Panc1 (cell line): ENCODE data around the gene SGIP1. TPM values are rescaled to one million over a fixed set of nuclear protein-coding genes. Genes with fewer than 3 reads are reported as not detected.

ENCODE experiments used
- ATAC-seq: fragments of 200-7000 bp; cut with Tn5 transposase; 2 replicates; pipeline ENCODE4 v1.9.1; 2020; ENCODE audit warnings: mild to moderate bottlenecking, moderate library complexity
- BruUV-seq: library from RNA; stranded (reverse); fragments of 400-500 nt; replicated peaks from 2 replicates; lab custom pipeline; 2021; lab: Mats Ljungman, UMichigan
- CTCF ChIA-PET: fragments of 300-600 bp; sonication (Branson Sonifier 250); formaldehyde crosslinking; loops from one replicate; lab custom pipeline; 2022; ENCODE audit warnings: antibody characterized with exemption; lab: Charles Lee
- POLR2A ChIA-PET: fragments of 300-600 bp; sonication (Branson Sonifier 250); formaldehyde crosslinking; loops from one replicate; lab custom pipeline; 2022; ENCODE audit warnings: antibody characterized with exemption; lab: Charles Lee
- DNase-seq: peaks from one replicate; pipeline ENCODE4 v3.0.0-alpha.2; 2010; ENCODE audit warnings: low read depth, low spot score
- H3K27ac ChIP-seq: 2 replicates; pipeline ENCODE4 v1.5.1; 2011; ENCODE audit warnings: mild to moderate bottlenecking, low read length, inconsistent platforms
- H3K27me3 ChIP-seq: fragments of 200-500 bp; sonication (Bioruptor generic); 2 replicates; pipeline ENCODE4 v1.6.0; 2014; ENCODE audit warnings: low read length, inconsistent platforms; ENCODE audit not compliant: control insufficient read depth, insufficient read depth
- H3K36me3 ChIP-seq: fragments of 200-500 bp; sonication (Bioruptor generic); 2 replicates; pipeline ENCODE4 v1.5.1; 2014; ENCODE audit warnings: inconsistent platforms, mild to moderate bottlenecking, low read length, moderate library complexity; ENCODE audit not compliant: control insufficient read depth, insufficient read depth
- H3K4me1 ChIP-seq: 2 replicates; pipeline ENCODE4 v1.5.1; 2011; ENCODE audit warnings: inconsistent platforms, mild to moderate bottlenecking, low read length, moderate library complexity; ENCODE audit not compliant: control insufficient read depth, insufficient read depth
- H3K4me3 ChIP-seq, 2 experiments: 2 replicates each; pipeline ENCODE4 v1.5.1; 2011 to 2012; ENCODE audit warnings: low read depth in 2 of 2, low read length in 2 of 2, mild to moderate bottlenecking in 2 of 2, inconsistent platforms in 1 of 2, moderate library complexity in 1 of 2
- H3K9me3 ChIP-seq: fragments of 200-500 bp; sonication (Bioruptor generic); 2 replicates; pipeline ENCODE4 v1.5.1; 2014; ENCODE audit warnings: low read depth, mild to moderate bottlenecking, inconsistent platforms, low read length, moderate library complexity; ENCODE audit not compliant: control insufficient read depth, insufficient read depth
- CTCF ChIP-seq: fragments of 450-650 bp; IDR thresholded peaks from 2 replicates; pipeline ENCODE4 v1.5.1; 2017; ENCODE audit warnings: mild to moderate bottlenecking
- POLR2AphosphoS5 ChIP-seq: IDR thresholded peaks from 2 replicates; pipeline ENCODE4 v1.6.1; 2012; ENCODE audit warnings: mild to moderate bottlenecking, low read depth, low read length, moderate library complexity
- REST ChIP-seq, 2 experiments: IDR thresholded peaks; 2 replicates each; pipeline ENCODE4 v1.6.1; 2011 to 2012; ENCODE audit warnings: low read depth in 2 of 2, control low read depth in 1 of 2, low read length in 1 of 2, mild to moderate bottlenecking in 1 of 2, moderate library complexity in 1 of 2; ENCODE audit not compliant: insufficient read depth in 1 of 2
- SIN3A ChIP-seq: IDR thresholded peaks from 2 replicates; pipeline ENCODE4 v1.6.1; 2012; ENCODE audit warnings: low read depth, mild to moderate bottlenecking, low read length, moderate library complexity, borderline replicate concordance; ENCODE audit not compliant: insufficient read depth
- TCF7L2 ChIP-seq: IDR thresholded peaks from 2 replicates; pipeline ENCODE4 v1.6.1; 2011; ENCODE audit warnings: mild to moderate bottlenecking, low read depth, low read length, inconsistent platforms
- in situ Hi-C: cut with HindIII; loops from 2 replicates; pipeline ENCODE4 v1.10.0; 2016; ENCODE audit warnings: low sequenced_read_pairs, low pct_unique_long_range_greater_than_20kb
- intact Hi-C: fragments of 100-400 bp; cut with micrococcal nuclease; formaldehyde crosslinking; loops from one replicate; pipeline ENCODE4 v1.10.0; 2022; ENCODE audit not compliant: unreplicated experiment
- total RNA-seq: library from RNA; stranded (reverse); gene quantifications from one replicate; pipeline ENCODE4 v1.2.1, GENCODE V29; 2021; ENCODE audit not compliant: unreplicated experiment

The SGIP1 gene
- total RNA-seq, 1 experiment from 2014 or later, result 1.6 TPM

- no peak for DNase-seq
- ChIA-PET CTCF (no interaction called here), POLR2A (no interaction called here)
- Histone ChIP-seq H3K4me3 (no peak overlapping the region), H3K9me3 (no peaks in the 10 kb centered on the region), H3K27ac (no peak overlapping the region), H3K4me1 (no peaks in the 10 kb centered on the region), H3K36me3 (no peaks in the 10 kb centered on the region), H3K27me3 (no peaks in the 10 kb centered on the region)
- intact Hi-C loops (no loop called here), in situ Hi-C loops (no loop called here)
- TF ChIP-seq REST (IDR thresholded peaks at IDR 0.05; ENCODE audit: insufficient read depth in 1 of 2, low read depth in 2 of 2, low read length in 1 of 2), result no peak
- no peak for TF ChIP-seq POLR2AphosphoS5
- TF ChIP-seq CTCF, result no peak
- no peak for TF ChIP-seq TCF7L2
- TF ChIP-seq SIN3A, result no peak
- BruUV-seq, result no TSS peak
- no peak for ATAC-seq
Measured at GRCh38 chr1:66712839-66713238, 178.9 kb downstream of the SGIP1 start.

- H3K27ac ChIP-seq, result no peak overlapping the region
Measured at GRCh38 chr1:66723985-66724384, 190.0 kb downstream of the SGIP1 start.

More at GRCh38 chr1:66723985-66724384, 190.0 kb downstream of the SGIP1 start:
- CTCF ChIA-PET, result no interaction called here
- intact Hi-C loops (loop anchor here (10.0 kb wide), 1 partner anchor 269 kb away; no protein-coding TSS in a partner anchor), in situ Hi-C loops (no loop called here)
- H3K4me1 ChIP-seq, result no peaks in the 10 kb centered on the region
- POLR2A ChIA-PET, result no interaction called here
- no peak for DNase-seq
- TF ChIP-seq POLR2AphosphoS5 (no peak), REST (IDR thresholded peaks at IDR 0.05; ENCODE audit: insufficient read depth in 1 of 2, low read depth in 2 of 2, low read length in 1 of 2) (no peak), TCF7L2 (no peak), SIN3A (no peak), CTCF (no peak)
- H3K4me3 ChIP-seq, result no peak overlapping the region
- H3K9me3 ChIP-seq, result no peaks in the 10 kb centered on the region
- no peak for ATAC-seq
- no peaks in the 10 kb centered on the region for H3K27me3 ChIP-seq
- H3K36me3 ChIP-seq, result no peaks in the 10 kb centered on the region
- BruUV-seq, result no TSS peak
